Nephron progenitor cell (in vitro differentiated cells): ENCODE measurements around the gene NUP50.

Experiments used
- DNase-seq: peaks from one replicate; pipeline ENCODE4 v3.0.0; 2021
- H3K27ac Mint-ChIP-seq: 2 replicates; pipeline ENCODE4 v1.8.0; 2021; ENCODE audit warnings: mild to moderate bottlenecking, moderate library complexity, mixed read lengths
- H3K27me3 Mint-ChIP-seq: 2 replicates; pipeline ENCODE4 v1.8.0; 2021; ENCODE audit warnings: mild to moderate bottlenecking, low read depth, mixed read lengths; ENCODE audit not compliant: poor library complexity
- H3K36me3 Mint-ChIP-seq: 2 replicates; pipeline ENCODE4 v1.8.0; 2021; ENCODE audit warnings: low read depth, mixed read lengths
- H3K4me1 Mint-ChIP-seq: 2 replicates; pipeline ENCODE4 v1.8.0; 2021; ENCODE audit warnings: mixed read lengths
- H3K4me3 Mint-ChIP-seq: 2 replicates; pipeline ENCODE4 v1.8.0; 2021; ENCODE audit warnings: mild to moderate bottlenecking, moderate library complexity, mixed read lengths
- H3K9me3 Mint-ChIP-seq: 2 replicates; pipeline ENCODE4 v1.8.0; 2021; ENCODE audit warnings: mild to moderate bottlenecking, moderate library complexity, mixed read lengths
- TF ChIP-seq, protein P1 (sequence below): fragments of 200-600 bp; sonication (generic); IDR thresholded peaks from 2 replicates; pipeline ENCODE4 v1.5.0; 2021; ENCODE audit warnings: antibody characterized with exemption

Gene NUP50

DNA sequence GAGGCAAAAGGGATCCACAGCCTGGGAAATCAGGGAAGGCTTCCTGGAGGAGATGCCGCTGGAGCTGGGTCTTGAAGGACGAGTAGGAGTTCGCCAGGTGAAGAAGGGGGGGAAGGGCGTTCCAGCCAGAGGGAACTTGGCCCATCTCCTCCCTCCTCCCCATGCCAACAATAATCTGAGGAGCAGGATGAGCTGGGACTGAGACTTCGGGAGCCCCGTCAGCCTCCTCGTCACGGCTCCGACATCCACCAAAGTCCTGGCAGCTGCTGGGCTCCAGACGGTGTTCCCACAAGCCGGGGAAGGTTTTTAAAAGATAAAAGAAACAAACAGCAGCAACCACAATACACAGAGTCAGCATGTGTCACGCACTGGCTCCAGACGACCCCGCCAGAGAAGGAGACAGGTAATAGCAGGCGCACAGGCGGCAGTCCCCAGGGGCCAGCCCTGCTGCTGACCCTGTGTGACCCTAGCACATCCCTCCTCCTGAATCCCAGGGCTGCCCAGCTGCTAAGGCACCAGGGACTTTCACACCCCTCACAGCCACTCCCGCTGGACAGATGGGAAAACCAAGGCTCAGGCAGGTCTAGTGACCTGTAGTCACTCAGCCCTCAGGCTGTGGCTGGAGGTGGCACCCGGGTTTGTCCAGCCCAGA is 37.3 kb downstream of the NUP50 start:
- Mint-ChIP-seq H3K27ac (peak overlapping the region; percentile 94), H3K4me1 (peaks cover 73% of the 10 kb centered on the region), H3K36me3 (no peaks in the 10 kb centered on the region), H3K9me3 (no peaks in the 10 kb centered on the region), H3K27me3 (no peaks in the 10 kb centered on the region), H3K4me3 (peak overlapping the region; percentile 4)
- DNase-seq = no peak
- TF ChIP-seq, protein P1, sequence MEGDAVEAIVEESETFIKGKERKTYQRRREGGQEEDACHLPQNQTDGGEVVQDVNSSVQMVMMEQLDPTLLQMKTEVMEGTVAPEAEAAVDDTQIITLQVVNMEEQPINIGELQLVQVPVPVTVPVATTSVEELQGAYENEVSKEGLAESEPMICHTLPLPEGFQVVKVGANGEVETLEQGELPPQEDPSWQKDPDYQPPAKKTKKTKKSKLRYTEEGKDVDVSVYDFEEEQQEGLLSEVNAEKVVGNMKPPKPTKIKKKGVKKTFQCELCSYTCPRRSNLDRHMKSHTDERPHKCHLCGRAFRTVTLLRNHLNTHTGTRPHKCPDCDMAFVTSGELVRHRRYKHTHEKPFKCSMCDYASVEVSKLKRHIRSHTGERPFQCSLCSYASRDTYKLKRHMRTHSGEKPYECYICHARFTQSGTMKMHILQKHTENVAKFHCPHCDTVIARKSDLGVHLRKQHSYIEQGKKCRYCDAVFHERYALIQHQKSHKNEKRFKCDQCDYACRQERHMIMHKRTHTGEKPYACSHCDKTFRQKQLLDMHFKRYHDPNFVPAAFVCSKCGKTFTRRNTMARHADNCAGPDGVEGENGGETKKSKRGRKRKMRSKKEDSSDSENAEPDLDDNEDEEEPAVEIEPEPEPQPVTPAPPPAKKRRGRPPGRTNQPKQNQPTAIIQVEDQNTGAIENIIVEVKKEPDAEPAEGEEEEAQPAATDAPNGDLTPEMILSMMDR = no peak

GRCh38 chr22:45201678-45202332 is 38.1 kb downstream of the NUP50 start:
- TF ChIP-seq, protein P1 = no peak
- H3K27ac Mint-ChIP-seq = peak overlapping the region; percentile 94
- DNase-seq = no peak

GRCh38 chr22:45202333-45203149 is 38.8 kb downstream of the NUP50 start:
- no peak overlapping the region for H3K4me3 Mint-ChIP-seq
- DNase-seq = no peak

More at GRCh38 chr22:45201678-45202332, 38.1 kb downstream of the NUP50 start:
- H3K4me1 Mint-ChIP-seq = peaks cover 77% of the 10 kb centered on the region
- H3K27me3 Mint-ChIP-seq = no peaks in the 10 kb centered on the region
- no peaks in the 10 kb centered on the region for H3K36me3 Mint-ChIP-seq
- H3K4me3 Mint-ChIP-seq = peak overlapping the region; percentile 1
- no peaks in the 10 kb centered on the region for H3K9me3 Mint-ChIP-seq

GRCh38 chr22:45203150-45203951 is 39.6 kb downstream of the NUP50 start:
- no peak for DNase-seq
- Mint-ChIP-seq H3K27me3 (no peaks in the 10 kb centered on the region), H3K9me3 (no peaks in the 10 kb centered on the region), H3K4me3 (no peak overlapping the region), H3K27ac (no peak overlapping the region), H3K36me3 (no peaks in the 10 kb centered on the region), H3K4me1 (peaks cover 75% of the 10 kb centered on the region)
- TF ChIP-seq, protein P1 = no peak

More at GRCh38 chr22:45202333-45203149, 38.8 kb downstream of the NUP50 start:
- Mint-ChIP-seq H3K27me3 (no peaks in the 10 kb centered on the region), H3K4me1 (peaks cover 75% of the 10 kb centered on the region), H3K9me3 (no peaks in the 10 kb centered on the region), H3K27ac (no peak overlapping the region), H3K36me3 (no peaks in the 10 kb centered on the region)
- TF ChIP-seq, protein P1 = no peak

GRCh38 chr22:45204241-45204640 is 40.5 kb downstream of the NUP50 start:
- no peak overlapping the region for H3K27ac Mint-ChIP-seq
- DNase-seq = no peak
- no peak overlapping the region for H3K4me3 Mint-ChIP-seq
- H3K9me3 Mint-ChIP-seq = no peaks in the 10 kb centered on the region
- no peaks in the 10 kb centered on the region for H3K36me3 Mint-ChIP-seq
- TF ChIP-seq, protein P1 = no peak
- H3K27me3 Mint-ChIP-seq = no peaks in the 10 kb centered on the region
- peaks cover 71% of the 10 kb centered on the region for H3K4me1 Mint-ChIP-seq
